Endothelial cell of umbilical vein (primary cell): ENCODE measurements around the gene GSKIP. TPM values are rescaled to one million over a fixed set of nuclear protein-coding genes. Genes with fewer than 3 reads are reported as not detected.
"Not testable (repeated sequence)": the region's sequence is repeated elsewhere in the genome, so short reads cannot be mapped to it uniquely, and the experiment has no call there.

Experiments
- BruUV-seq: library from RNA; stranded (reverse); fragments of 400-500 nt; replicated peaks from 2 replicates; lab custom pipeline; 2021; lab: Mats Ljungman, UMichigan
- CTCF ChIA-PET: fragments of 300-600, 350-600 bp; sonication (Branson Sonifier 250); formaldehyde crosslinking; loops from one replicate; lab custom pipeline; 2021; ENCODE audit warnings: antibody characterized with exemption, inconsistent platforms; lab: Charles Lee
- POLR2A ChIA-PET: fragments of 300-600, 350-600 bp; sonication (Branson Sonifier 250); formaldehyde crosslinking; loops from one replicate; lab custom pipeline; 2021; ENCODE audit warnings: antibody characterized with exemption, inconsistent platforms; lab: Charles Lee
- DNase-seq: peaks from one replicate; pipeline ENCODE4 v3.0.0-alpha.2; 2011; ENCODE audit warnings: low read depth, low spot score
- FAIRE-seq: peaks from 2 replicates; lab custom pipeline; 2011; peaks lifted over from hg19 to GRCh38; lab: Jason Lieb, UNC
- H2AFZ ChIP-seq: 2 replicates; pipeline ENCODE4 v1.6.0; 2012; ENCODE audit warnings: low read depth, low read length, control low read depth, inconsistent platforms
- H3K27ac ChIP-seq: 2 replicates; pipeline ENCODE4 v1.5.1; 2011; ENCODE audit warnings: low read depth, mild to moderate bottlenecking, control low read depth, low read length, moderate library complexity; ENCODE audit not compliant: insufficient read depth
- H3K27me3 ChIP-seq, 2 experiments: 2 replicates each; pipeline versions ENCODE4 v1.6.0 to v1.6.1; 2011; ENCODE audit warnings: low read length in 2 of 2, mixed read lengths in 1 of 2; ENCODE audit not compliant: control insufficient read depth in 2 of 2, insufficient read depth in 2 of 2
- H3K36me3 ChIP-seq, 2 experiments: 2 replicates in 1 of 2; 3 replicates in 1 of 2; pipeline ENCODE4 v1.5.1; 2011; ENCODE audit warnings: low read length in 2 of 2, mild to moderate bottlenecking in 1 of 2, moderate library complexity in 1 of 2; ENCODE audit not compliant: control insufficient read depth in 2 of 2, insufficient read depth in 2 of 2; ENCODE audit errors: extremely low read depth in 1 of 2
- H3K4me1 ChIP-seq: 3 replicates; pipeline ENCODE4 v1.5.1; 2011; ENCODE audit warnings: mild to moderate bottlenecking, low read length; ENCODE audit not compliant: control insufficient read depth, insufficient read depth; ENCODE audit errors: extremely low read depth
- H3K4me2 ChIP-seq: 2 replicates; pipeline ENCODE4 v1.6.1; 2011; ENCODE audit warnings: low read length, control low read depth, mixed read lengths; ENCODE audit not compliant: insufficient read depth
- H3K4me3 ChIP-seq, 3 experiments: fragments of 200-600 bp in 1 of 3; sonication (generic), shearing (Covaris generic) in 1 of 3; replicated peaks in 1 of 3; 2 replicates each; pipeline ENCODE4 v1.5.1; 2011 to 2016; ENCODE audit warnings: control low read depth in 3 of 3, low read length in 3 of 3, mild to moderate bottlenecking in 2 of 3, inconsistent platforms in 1 of 3, low read depth in 1 of 3, moderate library complexity in 1 of 3; ENCODE audit not compliant: insufficient read depth in 1 of 3
- H3K79me2 ChIP-seq: 2 replicates; pipeline ENCODE4 v1.6.0; 2012; ENCODE audit warnings: low read length, inconsistent platforms; ENCODE audit not compliant: control insufficient read depth, insufficient read depth
- H3K9ac ChIP-seq: replicated peaks from 2 replicates; pipeline ENCODE3; 2011; ENCODE audit warnings: low read length, control low read depth; ENCODE audit not compliant: insufficient read depth; ENCODE audit errors: extremely low read depth
- H3K9me1 ChIP-seq: replicated peaks from 3 replicates; pipeline ENCODE4 v1.6.0; 2011; ENCODE audit warnings: mild to moderate bottlenecking, low read length; ENCODE audit not compliant: control insufficient read depth, insufficient read depth; ENCODE audit errors: extremely low read depth
- H3K9me3 ChIP-seq: replicated peaks from 2 replicates; pipeline ENCODE4 v1.5.1; 2012; ENCODE audit warnings: low read length, inconsistent platforms; ENCODE audit not compliant: control insufficient read depth, insufficient read depth
- H4K20me1 ChIP-seq: replicated peaks from 2 replicates; pipeline ENCODE3; 2011; ENCODE audit warnings: mild to moderate bottlenecking, low read length; ENCODE audit not compliant: control insufficient read depth, insufficient read depth; ENCODE audit errors: extremely low read depth
- CTCF ChIP-seq, 2 donors: IDR thresholded peaks; 1 replicate in 1 of 2; 2 replicates in 1 of 2; pipeline ENCODE4 v1.5.1; 2011; ENCODE audit warnings: low read length in 2 of 2, mild to moderate bottlenecking in 2 of 2, moderate library complexity in 2 of 2, control low read depth in 1 of 2, inconsistent platforms in 1 of 2, low read depth in 1 of 2; ENCODE audit not compliant: insufficient read depth in 1 of 2; ENCODE audit errors: extremely low read depth in 1 of 2
- EZH2 ChIP-seq: IDR thresholded peaks from 2 replicates; pipeline ENCODE4 v1.6.1; 2012; ENCODE audit warnings: borderline replicate concordance, low read depth, mild to moderate bottlenecking, moderate library complexity, low read length, inconsistent platforms; ENCODE audit not compliant: severe bottlenecking
- FOS ChIP-seq: IDR thresholded peaks from 2 replicates; pipeline ENCODE4 v1.6.1; 2011; ENCODE audit warnings: mild to moderate bottlenecking, low read length, moderate library complexity, borderline replicate concordance; ENCODE audit not compliant: insufficient read depth
- GATA2 ChIP-seq: IDR thresholded peaks from 2 replicates; pipeline ENCODE4 v1.7.0; 2011; ENCODE audit warnings: low read depth, mild to moderate bottlenecking, moderate library complexity, mixed read lengths, low read length; ENCODE audit not compliant: insufficient read length, insufficient read depth
- JUN ChIP-seq: IDR thresholded peaks from 2 replicates; pipeline ENCODE4 v1.6.1; 2011; ENCODE audit warnings: borderline replicate concordance, low read depth; ENCODE audit not compliant: insufficient read length, insufficient read depth
- MAX ChIP-seq: IDR thresholded peaks from 2 replicates; pipeline ENCODE4 v1.6.1; 2011; ENCODE audit not compliant: insufficient read depth, insufficient read length
- MYC ChIP-seq: IDR thresholded peaks from one replicate; pipeline ENCODE4 v1.6.1; 2011; ENCODE audit warnings: mild to moderate bottlenecking, low read depth, low read length
- POLR2A ChIP-seq: IDR thresholded peaks from 2 replicates; pipeline ENCODE4 v1.6.1; 2012; ENCODE audit warnings: low read depth, mild to moderate bottlenecking, control low read depth, low read length
- POLR2AphosphoS5 ChIP-seq: IDR thresholded peaks from 2 replicates; pipeline ENCODE4 v1.6.1; 2012; ENCODE audit warnings: low read depth, mild to moderate bottlenecking, control low read depth, low read length, moderate library complexity; ENCODE audit not compliant: insufficient read depth
- dilution Hi-C: fragments of 300-500 bp; cut with MboI; formaldehyde crosslinking; loops from one replicate; pipeline ENCODE4 v1.15.0; 2019; ENCODE audit warnings: low sequenced_read_pairs; ENCODE audit not compliant: extremely low pct_ligation_motif_present
- intact Hi-C: fragments of 100-400 bp; cut with micrococcal nuclease; formaldehyde crosslinking; loops from one replicate; pipeline ENCODE4 v1.10.0; 2022
- polyA plus RNA-seq, 4 experiments: library from polyadenylated mRNA; depleted of rRNA in 3 of 4; stranded (reverse) in 3 of 4; unstranded in 1 of 4; fragments of >200 nt; gene quantifications; 2 replicates each; pipeline versions ENCODE4 v1.2.1 to v1.2.3, GENCODE V29; 2011 to 2012; ENCODE audit warnings: missing spikeins in 1 of 4
- total RNA-seq: library from RNA; stranded (reverse); gene quantifications from 2 replicates; pipeline ENCODE4 v1.2.3, GENCODE V29; 2021

GSKIP gene
- total and polyA plus RNA-seq, 2 donors (not counting 3 experiments of a cell fraction or from before 2014, with no cell fraction given) = 9.2 to 15.9 TPM

- dilution Hi-C loops (no loop called here), intact Hi-C loops (no loop called here)
- Histone ChIP-seq H3K4me3 (no peak overlapping the region), H3K4me1 (no peaks in the 10 kb centered on the region), H3K79me2 (no peaks in the 10 kb centered on the region), H3K27ac (no peak overlapping the region), H3K9ac (no peak overlapping the region), H2AFZ (no peak overlapping the region), H3K27me3 (no peaks in the 10 kb centered on the region), H3K9me1 (no peaks in the 10 kb centered on the region), H4K20me1 (no peaks in the 10 kb centered on the region), H3K9me3 (no peaks in the 10 kb centered on the region), H3K4me2 (no peak overlapping the region), H3K36me3 (peaks cover 0 to 3% of the 10 kb centered on the region in 2 experiments)
- no peak for FAIRE-seq
- BruUV-seq = no TSS peak
- POLR2A ChIA-PET = no interaction called here
- no peak for DNase-seq
- no peak for TF ChIP-seq POLR2AphosphoS5
- TF ChIP-seq JUN = no peak
- TF ChIP-seq MAX = no peak
- no peak for TF ChIP-seq GATA2
- TF ChIP-seq POLR2A = no peak
- TF ChIP-seq CTCF (IDR thresholded peaks at IDR 0.05; ENCODE audit: extremely low read depth in 1 of 2, insufficient read depth in 1 of 2, low read depth in 1 of 2, low read length in 2 of 2) = no peak
- TF ChIP-seq EZH2 = no peak
- no peak for TF ChIP-seq MYC
- no peak for TF ChIP-seq FOS
- CTCF ChIA-PET = no interaction called here
Observed at GRCh38 chr14:96345669-96346068, 17.7 kb upstream of the GSKIP start.

GRCh38 chr14:96347957-96348356, 15.4 kb upstream of the GSKIP start:
- H3K9me1 ChIP-seq, dilution Hi-C loops, FAIRE-seq, CTCF ChIA-PET, intact Hi-C loops, POLR2A ChIA-PET, H3K36me3 ChIP-seq, H4K20me1 ChIP-seq, H3K9me3 ChIP-seq, H3K4me1 ChIP-seq, H2AFZ ChIP-seq, DNase-seq, H3K79me2 ChIP-seq, H3K27me3 ChIP-seq, H3K4me2 ChIP-seq, H3K9ac ChIP-seq, H3K27ac ChIP-seq, BruUV-seq, H3K4me3 ChIP-seq: not testable (repeated sequence)
